GM20000 (cell line): Measurements from ENCODE around the gene BCAS1.
"Not testable (repeated sequence)": the region's sequence is repeated elsewhere in the genome, so short reads cannot be mapped to it uniquely, and the experiment has no call there.

ENCODE experiments used
- DNase-seq: peaks from one replicate; pipeline ENCODE4 v3.0.0; 2012; ENCODE audit warnings: low spot score
- CTCF ChIP-seq: IDR thresholded peaks from 2 replicates; pipeline ENCODE4 v1.5.1; 2012; ENCODE audit warnings: mild to moderate bottlenecking, control low read depth; ENCODE audit errors: extremely low read depth, missing control alignments

BCAS1 gene

DNA sequence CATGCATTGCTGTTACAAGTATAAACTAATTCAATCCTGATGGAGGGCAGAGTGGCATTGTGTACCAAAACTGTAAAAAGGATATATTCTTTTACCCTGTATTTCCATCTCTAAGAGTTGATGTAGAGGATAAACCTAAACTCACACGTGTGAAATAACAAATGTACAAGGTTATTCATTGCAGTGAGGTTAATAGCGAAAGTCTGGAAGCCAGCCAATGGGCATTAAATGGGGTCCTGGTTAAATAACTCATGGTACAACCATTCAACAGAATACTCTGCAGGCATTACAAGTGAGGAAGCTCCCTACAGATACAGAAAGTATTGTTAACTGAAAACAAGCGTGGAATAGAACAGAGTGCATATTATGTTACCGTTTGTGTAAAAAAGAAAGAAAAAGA is 56.9 kb downstream of the BCAS1 start:
- no peak for TF ChIP-seq CTCF
- DNase-seq: no peak

DNA sequence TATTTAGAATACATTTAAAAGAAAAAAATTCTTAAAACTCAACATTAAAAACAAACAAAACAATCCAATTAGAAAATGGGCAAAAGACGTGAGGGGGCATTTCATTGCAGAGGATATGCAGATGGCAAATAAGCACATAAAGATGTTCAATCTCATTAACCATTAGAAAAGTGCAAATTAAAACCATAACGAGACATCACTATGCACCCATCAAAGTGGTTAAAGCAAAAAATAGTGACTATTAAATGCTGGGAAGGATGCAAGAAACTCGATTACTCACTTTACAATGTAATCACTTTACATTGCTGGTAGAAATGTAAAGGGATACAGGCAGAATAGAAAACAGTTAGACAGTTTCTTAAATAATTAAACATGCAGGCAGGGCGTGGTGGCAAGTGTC is 59.0 kb downstream of the BCAS1 start:
- TF ChIP-seq CTCF: no peak
- DNase-seq: no peak

- DNase-seq: not testable (repeated sequence)
Measured at GRCh38 chr20:54006216-54006615, 64.2 kb downstream of the BCAS1 start.

- TF ChIP-seq CTCF: no peak
- no peak for DNase-seq
Measured at GRCh38 chr20:54005524-54005923, 64.9 kb downstream of the BCAS1 start.

DNA sequence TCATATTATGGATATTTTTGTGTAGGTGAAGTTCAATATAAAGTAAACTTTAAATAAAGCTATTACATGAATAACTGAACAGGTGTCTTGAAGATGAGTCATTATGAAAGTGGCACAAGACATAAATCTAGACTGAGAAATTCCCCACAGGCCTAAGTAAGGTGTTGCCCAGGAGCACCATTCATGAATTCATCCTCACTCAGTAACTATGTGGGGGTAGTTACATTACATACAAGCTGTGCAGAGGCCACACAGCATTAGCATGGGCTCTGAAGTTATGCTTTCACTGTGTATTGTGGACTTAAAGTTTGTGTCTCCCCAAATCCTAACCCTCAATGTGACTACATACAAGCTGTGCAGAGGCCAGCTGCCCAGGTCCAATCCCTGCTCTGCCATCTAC is 65.9 kb downstream of the BCAS1 start:
- no peak for TF ChIP-seq CTCF
- DNase-seq: peak; percentile 21

DNA sequence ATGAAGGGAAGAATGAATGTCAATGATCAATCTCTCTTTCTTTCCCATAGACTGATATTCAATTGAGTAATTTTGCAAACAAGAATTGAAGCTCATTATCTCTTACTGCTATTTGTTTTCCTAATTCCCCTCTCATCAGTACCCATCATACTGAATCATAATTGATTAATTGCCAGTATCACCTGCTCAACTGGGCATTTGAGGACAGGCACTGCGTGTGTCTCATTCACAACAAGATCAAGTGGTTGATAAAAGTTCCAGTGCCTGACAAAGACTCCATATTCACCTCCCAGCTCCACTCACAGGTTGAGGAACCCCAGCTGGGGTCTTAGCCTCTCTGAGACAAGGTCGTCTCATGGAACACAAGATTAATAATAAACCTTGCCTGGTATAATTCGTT is 67.7 kb downstream of the BCAS1 start:
- TF ChIP-seq CTCF: no peak
- no peak for DNase-seq

DNA sequence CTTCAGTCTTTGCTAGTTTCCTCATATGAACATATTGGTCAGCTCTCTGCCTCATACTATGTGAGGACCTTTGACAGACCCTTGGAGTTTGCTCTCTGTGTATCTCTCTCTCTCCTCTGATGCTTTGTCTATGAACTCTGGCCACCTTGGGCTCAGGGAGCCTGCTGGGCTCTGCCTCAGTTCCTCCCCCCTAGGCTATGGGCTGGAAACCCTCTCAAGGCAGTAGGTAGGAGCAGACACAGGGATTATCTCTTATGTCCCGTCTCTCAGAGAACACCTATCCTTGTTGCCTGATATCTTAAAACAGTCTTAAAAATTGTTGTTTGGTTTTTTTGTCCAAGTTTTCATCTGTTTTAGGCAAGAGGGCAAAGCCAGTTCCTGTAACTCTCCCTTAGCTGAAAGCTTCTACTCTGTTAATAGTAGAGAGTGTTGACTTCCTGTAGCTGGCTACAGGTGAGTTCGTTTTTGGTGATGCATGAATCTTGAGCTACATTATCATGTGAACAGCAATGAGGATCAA is 68.3 kb downstream of the BCAS1 start:
- TF ChIP-seq CTCF: no peak
- no peak for DNase-seq

- TF ChIP-seq CTCF: no peak
- DNase-seq: no peak
Measured at GRCh38 chr20:54000914-54001313, 69.5 kb downstream of the BCAS1 start.
